Fibroblast of skin of left quadriceps (primary cell): ENCODE measurements around the gene GPD2.
"Not testable (repeated sequence)": the region's sequence is repeated elsewhere in the genome, so short reads cannot be mapped to it uniquely, and the experiment has no call there.

Source experiments
- DNase-seq, 2 experiments: peaks; one replicate each; pipeline ENCODE4 v3.0.0-alpha.2; 2013; ENCODE audit warnings: low read depth in 2 of 2

The GPD2 gene

DNA sequence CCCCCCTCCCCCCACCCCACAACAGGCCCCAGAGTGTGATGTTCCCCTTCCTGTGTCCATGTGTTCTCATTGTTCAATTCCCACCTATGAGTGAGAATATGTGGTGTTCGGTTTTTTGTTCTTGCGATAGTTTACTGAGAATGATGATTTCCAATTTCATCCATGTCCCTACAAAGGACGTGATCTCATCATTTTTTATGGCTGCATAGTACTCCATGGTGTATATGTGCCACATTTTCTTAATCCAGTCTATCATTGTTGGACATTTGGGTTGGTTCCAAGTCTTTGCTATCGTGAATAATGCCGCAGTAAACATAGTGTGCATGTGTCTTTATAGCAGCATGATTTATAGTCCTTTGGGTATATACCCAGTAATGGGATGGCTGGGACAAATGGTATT, 92.4 kb downstream of the GPD2 start:
- DNase-seq, result not testable (repeated sequence)

DNA sequence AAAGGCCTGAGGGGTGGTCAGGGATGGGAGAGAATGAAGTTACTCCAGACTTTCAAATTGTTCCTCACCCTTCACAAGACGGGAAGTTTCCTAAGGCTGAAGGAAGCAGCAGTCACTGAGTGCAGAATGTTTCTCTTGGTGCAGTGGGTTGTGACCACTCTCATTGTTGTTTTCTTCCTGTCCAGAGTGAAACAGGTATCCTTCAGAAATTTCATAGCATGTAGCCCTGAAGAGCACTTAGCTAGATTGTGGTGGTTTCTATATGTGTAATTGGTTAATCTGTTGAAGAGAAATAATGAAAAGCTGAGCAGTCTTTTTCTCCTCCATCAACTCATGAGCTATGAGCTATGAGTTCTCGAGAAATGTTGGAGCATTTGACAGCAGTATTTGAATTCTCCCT, 96.8 kb downstream of the GPD2 start:
- DNase-seq, result no peak

DNA sequence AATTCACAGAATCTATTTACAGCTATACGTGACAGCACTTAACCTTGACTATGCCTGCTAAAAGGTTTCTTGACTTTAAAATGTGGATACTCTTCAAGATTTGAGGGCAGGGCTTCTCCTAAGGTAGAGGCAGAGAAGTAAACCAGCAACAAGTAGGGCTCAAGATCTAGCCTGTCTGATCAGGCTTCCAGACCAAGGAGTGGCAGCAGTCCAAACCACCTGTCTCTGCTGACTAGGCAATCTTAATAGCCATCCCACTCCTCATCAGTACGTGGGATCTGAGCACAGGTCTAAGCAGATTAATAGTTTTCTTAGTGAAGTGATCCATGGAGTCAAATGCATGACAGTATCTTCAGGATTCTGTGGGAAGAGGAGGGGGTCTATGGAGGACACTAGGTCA, 100.4 kb downstream of the GPD2 start:
- DNase-seq, result no peak

DNA sequence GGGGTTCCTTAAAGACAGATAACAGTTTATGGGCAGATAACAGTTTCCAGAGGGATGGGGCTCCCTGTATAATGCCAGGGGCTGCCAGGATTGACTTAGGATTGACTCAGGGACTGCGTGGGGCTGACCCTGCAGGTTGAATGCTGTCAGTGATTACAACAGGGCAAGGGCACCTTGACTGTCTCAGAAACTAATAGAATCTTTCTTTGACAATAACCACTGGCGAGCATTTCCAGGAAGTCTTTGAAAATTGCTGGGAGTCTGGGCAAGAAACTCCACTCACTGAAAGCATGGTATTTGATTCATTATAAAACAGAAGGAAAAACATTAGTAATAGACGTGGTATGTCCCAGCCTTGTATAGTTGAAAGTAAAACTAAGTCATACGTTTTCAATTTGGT, 101.0 kb downstream of the GPD2 start:
- peak; percentile 48 to 53 for DNase-seq

DNA sequence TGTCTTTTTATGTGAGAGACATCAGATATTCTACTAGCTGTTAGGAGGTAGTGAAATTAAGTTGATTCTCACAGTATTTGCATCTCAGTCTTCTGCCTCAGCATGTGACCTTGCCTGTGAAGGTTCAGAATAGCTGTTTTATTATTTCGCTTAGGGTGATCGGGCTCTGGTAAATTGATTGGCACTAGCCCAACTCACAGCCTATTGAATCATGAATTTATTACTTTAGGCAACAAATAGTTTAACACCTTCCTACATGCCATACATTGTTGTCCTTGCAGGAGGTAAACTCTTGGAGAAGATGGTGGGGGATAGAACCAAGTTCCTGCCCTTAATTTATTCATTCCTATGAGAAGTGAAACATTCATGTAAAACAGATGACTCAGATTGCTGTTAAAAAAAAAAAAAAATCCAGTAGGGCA, 101.9 kb downstream of the GPD2 start:
- DNase-seq, result peak; percentile 29 to 37

DNA sequence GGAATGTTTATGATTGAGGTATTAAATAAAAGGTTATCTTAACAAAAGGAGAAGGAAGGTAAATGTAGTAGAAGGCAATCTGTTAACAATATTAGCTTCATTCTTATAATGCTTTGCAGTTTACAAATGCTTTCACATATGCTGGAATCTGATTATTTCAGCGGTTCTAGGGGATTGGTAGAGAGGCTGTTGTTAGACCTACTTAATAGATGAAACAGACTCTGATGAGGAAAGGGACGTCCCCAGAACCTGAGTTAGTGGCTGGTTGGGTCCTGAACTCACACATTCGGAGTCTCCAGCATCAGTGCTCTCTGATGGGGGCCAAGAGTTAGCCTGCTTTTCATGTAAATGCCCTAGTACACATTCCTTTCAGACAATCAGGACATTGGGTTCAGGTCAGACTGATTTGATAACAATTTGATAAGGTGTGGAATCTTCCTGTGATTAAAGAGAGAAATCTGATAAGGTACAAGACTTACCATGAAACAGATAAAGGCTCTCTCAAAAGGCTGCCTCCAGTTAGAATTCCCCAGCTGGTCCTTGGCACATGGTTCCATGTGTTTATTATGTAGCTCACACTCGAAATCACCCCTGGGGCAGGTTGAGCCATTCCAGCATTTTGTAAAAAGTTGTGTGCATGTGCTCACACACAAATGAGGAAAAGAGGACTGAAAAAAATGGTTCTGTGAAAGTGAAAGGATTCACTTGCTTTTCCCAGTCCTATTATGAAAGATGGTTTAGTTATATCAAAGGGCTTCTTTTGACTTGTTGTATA, 103.1 kb downstream of the GPD2 start:
- no peak for DNase-seq

DNA sequence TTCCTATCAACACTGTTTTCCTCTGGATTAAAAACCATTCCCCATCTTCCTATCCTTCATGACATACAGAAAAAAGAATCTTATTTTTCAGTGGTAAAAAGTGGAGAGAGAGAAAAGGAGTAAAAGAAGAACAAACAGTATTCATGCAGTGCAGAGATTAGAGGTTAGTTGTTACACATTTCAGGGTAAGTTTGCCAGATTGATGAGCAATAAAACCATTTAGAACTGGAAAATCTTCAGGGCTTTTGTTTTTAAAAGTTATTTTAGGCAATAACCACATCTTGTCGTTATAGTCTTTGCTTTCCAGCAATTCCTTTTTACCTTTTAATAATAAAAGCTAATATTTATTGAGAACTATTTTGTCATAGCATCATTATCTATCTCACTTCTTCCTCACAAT, 104.5 kb downstream of the GPD2 start:
- no peak for DNase-seq

DNA sequence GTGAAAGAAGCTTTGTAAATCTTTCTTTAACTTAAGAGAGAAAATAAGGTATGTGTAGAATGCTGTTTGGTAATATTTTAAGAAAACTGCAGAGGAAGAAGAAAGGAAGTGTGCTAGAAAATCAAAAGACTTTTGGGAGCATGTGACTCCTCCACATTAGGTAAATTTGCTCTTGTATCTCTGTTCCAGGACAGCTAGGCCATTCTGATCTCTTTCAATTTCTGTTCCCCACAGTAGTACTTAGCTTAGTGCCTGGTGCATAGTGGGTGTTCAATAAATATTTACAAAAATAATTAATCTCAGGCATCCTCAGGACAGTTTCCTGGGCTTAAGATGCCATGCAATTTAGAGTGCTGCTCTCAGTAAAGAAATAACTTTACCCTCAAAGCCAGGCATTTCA, 105.0 kb downstream of the GPD2 start:
- no peak for DNase-seq

DNA sequence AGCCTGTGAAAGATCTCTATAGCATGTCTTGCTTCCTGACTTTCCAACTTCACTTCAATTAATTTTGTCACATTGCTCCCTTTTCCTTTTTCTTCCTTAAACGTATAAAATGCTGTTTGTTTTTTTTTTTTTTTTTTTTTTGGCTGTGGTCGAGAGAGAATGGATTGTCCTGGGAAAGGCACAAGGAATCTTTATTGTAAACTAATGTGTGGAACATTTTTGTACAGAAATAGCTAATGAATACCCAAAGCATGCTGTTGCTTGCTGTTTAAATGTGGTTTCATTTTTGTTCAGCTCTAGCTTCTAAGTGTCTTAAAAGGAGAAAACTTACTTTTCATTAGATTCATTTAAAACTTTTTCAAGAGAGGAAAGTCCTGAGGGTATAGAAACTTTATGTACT, 105.5 kb downstream of the GPD2 start:
- DNase-seq, result no peak

DNA sequence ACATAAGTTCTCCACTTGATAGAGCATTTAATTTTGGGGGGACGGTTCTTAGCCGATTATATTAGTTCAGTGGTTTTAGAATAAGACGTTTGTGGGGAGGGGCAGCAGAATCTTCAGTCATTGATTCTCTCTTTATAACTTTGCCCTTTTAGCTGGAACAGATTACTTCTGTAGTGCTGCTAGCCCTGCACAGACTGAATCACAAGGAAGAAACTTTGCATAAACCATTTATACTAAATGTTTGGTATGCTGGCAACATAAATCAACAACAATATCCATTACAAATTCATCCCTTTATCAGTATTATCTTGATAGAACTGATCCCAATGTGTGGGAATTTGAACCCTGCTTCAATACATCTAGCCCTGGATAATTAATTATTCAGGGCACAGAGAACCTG, 112.2 kb downstream of the GPD2 start:
- DNase-seq, result no peak

DNA sequence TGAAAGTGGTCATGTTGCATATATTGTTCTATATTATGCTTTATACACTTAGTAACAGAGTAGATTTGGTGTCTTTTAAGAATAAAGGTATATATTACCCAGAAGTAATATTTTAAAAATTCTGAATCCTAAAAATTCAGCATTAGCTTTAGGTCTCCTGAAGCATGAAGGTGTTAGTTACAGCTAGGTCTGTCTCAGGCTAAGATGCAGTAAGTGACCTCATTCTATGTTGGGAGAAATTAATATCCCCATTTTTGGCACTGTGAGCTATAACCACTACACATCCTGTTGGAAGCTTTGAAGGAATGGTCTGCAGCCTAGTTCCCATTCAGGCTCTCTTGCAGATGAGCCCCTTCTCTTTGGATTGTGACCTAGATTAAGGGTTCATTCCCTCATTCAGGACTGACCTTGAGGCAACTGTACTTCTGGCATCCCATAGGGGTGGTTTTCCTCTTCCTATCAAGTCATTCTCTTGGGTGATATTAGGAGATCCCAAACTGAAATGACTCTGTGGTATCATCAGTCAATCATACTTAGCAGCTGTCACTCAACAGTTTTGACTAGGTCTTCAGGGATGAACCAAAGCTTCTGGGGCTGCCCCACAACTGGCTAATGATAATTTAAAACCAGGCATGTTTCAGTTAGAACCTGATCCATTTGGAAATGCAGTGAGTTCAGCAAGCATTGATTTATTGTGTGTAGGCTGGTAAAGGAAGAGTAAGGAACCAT, 117.7 kb downstream of the GPD2 start:
- no peak for DNase-seq

DNA sequence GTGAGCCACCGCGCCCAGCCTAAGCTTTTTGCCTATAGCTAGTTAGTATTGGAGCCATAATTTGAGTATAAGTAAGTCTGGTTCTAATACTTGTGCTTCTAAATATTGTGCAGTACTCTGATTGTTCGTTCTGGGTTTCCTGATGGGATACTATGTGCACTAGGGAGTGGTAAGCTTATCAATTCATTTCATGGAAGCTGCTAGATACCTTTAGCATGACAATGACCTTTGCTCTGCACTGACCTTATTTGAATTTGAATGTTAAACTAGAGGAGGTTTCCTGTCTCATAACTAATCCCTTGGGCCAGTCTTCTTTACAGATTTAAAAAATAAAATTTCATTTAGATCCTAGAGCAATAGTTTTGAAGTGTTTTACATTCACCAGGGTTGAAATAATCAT, 125.1 kb downstream of the GPD2 start:
- no peak for DNase-seq

DNA sequence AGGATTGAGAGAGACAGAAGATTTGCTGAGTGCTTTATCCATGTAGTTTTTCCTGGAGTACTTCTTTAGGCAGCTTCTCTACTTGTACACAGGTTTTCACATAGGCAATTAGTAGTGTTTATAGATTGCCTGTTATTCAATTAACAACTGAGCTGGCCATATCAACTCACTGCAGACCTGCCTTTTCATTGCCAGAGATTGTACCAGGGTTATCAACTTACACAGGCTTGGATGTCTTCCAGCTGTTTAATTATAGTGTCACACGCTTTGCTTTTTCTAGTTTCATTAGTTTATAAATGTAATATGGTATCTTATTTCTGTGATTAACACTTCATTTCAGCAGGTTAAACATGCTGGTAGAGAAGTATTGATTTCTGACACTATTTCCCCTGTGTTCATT, 125.9 kb downstream of the GPD2 start:
- no peak for DNase-seq

DNA sequence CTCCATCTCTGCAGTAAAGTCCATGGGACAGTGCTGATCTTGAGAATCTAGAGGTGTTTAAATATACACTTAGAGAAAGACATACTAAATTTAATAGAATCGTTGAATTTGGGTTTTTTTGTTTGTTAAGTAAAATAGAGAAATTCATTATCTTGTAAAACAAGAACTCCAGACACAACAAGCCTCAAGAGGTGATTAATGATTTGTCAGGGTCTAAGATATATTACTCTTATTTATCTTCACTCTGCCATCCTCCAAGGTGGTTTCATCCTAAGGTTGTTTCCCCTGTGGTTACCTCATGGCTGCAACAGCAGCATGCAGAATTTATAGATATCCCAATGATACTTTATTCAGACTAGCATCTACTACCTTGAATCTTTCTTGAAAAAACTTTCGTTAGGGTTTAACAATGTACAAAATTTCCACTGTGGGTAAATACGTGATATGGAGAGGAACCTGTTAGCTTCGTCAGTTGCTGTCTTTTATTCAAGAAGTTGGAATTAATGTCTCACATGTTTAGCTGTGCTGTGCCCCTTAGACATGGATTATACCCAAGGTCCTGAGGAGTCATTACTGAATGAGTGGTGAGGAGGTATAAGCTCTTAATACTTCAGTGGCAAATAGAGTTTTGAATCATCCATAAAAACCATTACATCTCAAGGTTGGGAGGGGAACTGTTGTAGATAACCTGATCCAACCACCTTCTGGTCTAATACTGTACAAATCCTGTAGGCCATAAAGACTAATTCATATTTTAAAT, 128.0 kb downstream of the GPD2 start:
- DNase-seq, result no peak

DNA sequence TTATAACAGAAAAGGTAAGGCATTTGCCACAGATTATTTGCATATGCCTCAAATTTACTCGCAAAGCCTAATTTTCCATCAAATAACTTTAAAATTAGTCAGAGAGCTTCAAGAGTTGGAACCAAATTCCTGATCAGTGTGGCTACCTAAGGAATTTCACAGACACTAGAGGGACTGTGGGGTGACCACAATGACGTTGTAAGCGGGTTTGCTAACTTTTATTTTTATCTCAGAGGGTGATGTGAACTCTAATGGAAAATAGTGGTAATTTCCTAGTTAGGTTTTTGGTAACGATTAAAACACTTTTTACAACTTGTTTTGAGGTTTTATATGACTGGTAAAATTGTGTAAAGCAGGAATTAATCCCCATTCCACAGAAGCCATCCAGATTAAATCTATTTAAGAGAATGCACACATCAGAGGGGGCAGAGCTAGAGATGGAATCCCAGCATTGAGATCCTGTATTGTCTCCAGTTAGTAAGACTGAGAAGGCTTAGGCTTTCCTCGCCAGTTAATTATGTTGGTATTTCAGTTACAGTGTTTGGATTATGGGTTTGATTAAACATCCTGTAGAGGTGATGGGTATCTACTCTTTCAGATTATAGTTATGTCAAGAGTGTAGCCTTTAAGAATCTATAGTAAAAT, 129.0 kb downstream of the GPD2 start:
- peak; percentile 92 to 94 for DNase-seq

DNA sequence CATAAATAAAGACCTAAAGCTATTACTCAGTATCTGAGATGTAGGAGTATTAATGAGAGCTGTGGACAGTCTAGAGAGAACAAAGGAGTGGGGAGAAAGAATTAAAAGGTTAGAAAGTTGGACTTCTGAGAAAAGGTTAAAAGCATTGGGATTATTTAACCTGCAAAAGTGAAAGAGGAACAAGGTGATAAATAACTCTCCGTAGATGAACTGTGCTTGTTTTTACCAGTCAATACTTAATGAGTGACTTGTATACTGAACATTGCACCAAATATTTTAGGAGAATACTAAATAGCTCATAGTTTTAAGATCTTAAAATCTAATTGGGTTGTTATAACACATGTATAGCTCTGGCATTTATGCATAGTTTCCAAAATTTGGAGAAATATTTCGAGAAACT, 137.5 kb downstream of the GPD2 start:
- no peak for DNase-seq

DNA sequence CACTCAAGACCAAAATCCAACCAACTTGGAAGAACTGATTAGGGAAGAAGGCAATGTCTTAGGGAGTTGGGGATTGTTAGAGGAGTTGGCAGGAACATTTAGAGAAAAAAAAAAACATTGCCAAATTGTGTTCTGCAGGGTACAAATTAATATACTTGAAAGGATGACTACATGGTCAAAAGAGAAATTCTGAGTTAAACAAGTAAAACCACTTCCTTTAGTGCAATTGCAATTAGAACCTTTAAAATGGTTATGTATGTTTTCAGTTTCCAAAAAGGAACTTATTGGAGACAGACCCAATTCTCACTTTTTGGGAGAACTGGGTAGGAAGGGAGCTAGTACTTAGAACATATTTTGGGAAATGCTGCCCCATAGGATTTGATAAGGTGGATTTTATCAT, 137.9 kb downstream of the GPD2 start:
- no peak for DNase-seq

DNA sequence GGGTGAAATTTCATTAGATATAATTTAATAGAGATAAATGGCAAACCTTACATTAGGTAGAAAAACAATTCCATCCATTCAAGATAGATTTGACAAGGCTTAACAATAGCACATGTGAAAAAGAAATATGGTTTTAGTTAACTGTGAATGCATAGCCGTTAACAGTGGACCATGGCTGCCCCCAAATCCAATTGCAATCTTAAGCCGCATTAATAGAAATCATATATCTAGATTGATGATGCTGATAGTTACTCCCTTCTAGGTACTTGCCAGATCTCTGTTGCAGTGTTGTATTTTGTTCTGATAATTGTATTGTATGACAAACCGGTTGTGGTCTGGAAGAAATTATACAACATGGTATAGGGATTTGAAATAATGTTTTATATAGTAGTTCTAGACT, 139.8 kb downstream of the GPD2 start:
- DNase-seq, result no peak

DNA sequence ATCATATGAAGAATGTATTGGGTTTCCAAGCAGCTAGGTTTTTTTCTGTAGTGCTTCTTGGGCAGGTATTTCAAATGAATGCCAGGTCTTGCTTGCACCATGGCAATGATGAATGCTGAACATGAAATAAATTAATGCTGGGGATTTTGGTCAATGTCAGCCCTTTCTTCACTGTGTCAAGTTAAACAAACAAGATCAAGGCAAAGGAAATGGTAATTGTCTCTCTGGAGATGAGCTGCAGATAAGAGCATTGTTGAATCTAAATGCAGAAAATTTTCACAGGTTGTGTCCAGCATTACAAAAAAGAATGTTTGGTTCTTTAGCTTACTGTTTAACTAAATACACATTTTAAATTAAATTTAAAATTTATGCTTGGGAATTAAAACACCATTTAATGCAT, 144.3 kb downstream of the GPD2 start:
- DNase-seq, result no peak

DNA sequence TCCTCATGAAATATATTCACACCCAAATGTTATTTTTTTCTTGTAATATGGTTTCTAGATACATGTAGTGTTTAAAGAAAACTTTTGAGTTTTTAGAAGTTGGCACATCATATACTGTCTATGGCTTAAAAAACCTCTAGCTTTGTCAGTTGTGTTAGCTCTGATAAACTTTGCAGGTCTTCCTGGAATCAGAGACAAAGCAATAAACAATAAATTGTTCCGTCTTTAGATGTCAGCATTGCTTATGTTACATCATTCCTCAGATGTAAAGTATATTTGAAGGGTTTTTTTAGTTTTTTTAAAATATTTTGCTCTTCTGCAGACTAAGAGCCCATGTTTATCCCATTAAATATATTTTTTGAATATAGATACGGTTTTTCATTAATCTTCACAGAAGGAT, 145.1 kb downstream of the GPD2 start:
- no peak for DNase-seq

DNA sequence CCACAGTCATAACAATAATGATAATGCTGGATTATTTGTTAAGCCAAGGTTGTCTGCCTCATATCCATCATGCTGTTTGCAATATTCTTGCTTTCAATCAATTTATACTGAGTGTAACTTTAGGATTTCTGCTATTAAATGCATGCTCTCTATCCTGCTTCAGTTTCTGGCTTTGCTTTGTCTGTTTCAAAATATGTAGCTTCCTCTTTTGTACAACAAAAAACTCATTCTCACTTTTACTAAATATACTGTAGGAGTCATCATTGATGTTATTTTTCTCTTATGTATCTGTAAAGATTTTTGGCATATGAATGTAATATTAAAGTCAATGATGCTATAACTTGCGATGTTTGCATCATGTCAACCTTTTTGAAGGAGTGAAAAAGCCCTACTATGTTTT, 149.3 kb downstream of the GPD2 start:
- DNase-seq, result no peak

DNA sequence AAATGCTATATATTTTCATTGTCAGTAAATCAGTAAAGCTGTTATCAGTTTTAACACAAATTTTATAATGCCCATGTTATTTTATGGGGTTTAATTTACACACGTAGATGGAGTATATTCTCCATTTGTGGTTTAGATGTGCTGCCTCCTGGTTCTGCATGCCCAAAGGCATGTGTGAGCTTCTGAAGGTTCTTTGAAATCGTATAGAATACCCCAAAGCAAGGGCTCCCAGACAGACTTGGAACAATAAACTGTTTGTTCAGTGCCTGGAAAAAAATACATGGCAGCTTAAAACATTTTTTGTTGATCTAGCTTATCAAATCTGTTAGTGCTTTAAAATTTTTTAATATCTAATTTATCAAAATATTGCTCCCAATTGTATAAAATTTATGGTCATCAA, 150.4 kb downstream of the GPD2 start:
- DNase-seq, result no peak
